Suprapubic skin (tissue), 3 donors: ENCODE measurements around the gene ALPL.

Experiments
- CTCF ChIP-seq, 2 donors: fragments of 200-600 bp in 1 of 2; fragments of 450-650 bp in 1 of 2; sonication (generic) in 1 of 2; IDR thresholded peaks; one replicate each; pipeline ENCODE4 v1.5.1; 2016 to 2019; ENCODE audit warnings: antibody characterized with exemption in 2 of 2, mild to moderate bottlenecking in 1 of 2, moderate library complexity in 1 of 2
- POLR2A ChIP-seq, 2 donors: fragments of 450-650 bp; IDR thresholded peaks; one replicate each; pipeline ENCODE4 v1.6.1; 2017; ENCODE audit warnings: antibody characterized with exemption in 2 of 2, mild to moderate bottlenecking in 2 of 2, moderate library complexity in 2 of 2

GRCh38 chr1:21614419-21615115 lies 105.3 kb downstream of the ALPL start:
- TF ChIP-seq POLR2A (IDR thresholded peaks at IDR 0.05) (no peak), CTCF (IDR thresholded peaks at IDR 0.05) (no peak)
